NCI-H2171 treated with DMSO at 0.1 percent for 48 hours (cell line): ENCODE results near the gene USP1.

Source experiments
- DNase-seq: peaks from one replicate; lab custom pipeline; 2025; lab: John Stamatoyannopoulos, UW

Gene USP1

GRCh38 chr1:62487956-62488355 is 51.1 kb downstream of the USP1 start:
- DNase-seq = no peak

- DNase-seq = no peak
These were observed 55.7 kb downstream of the USP1 start for GRCh38 chr1:62492521-62492920.

- DNase-seq = no peak
These were observed 56.8 kb downstream of the USP1 start for GRCh38 chr1:62493656-62494055.

GRCh38 chr1:62494137-62494536 is 57.3 kb downstream of the USP1 start:
- DNase-seq = no peak

- no peak for DNase-seq
These were observed 63.4 kb downstream of the USP1 start for GRCh38 chr1:62500210-62500609.
